HL-60 (cell line): ENCODE results near the gene PTPN7.

Experiments used
- DNase-seq, 2 experiments: peaks; one replicate each; pipeline ENCODE4 v3.0.0-alpha.2; 2010 to 2020; ENCODE audit warnings: low read depth in 1 of 2, low spot score in 1 of 2
- H3K27ac ChIP-seq: fragments of 250-450 bp; sonication (Bioruptor Pico); replicated peaks from 2 replicates; pipeline ENCODE4 v1.5.1; 2020; ENCODE audit warnings: mild to moderate bottlenecking, moderate library complexity
- H3K27me3 ChIP-seq: fragments of 250-450 bp; sonication (Bioruptor Pico); 2 replicates; pipeline ENCODE4 v1.5.1; 2021; ENCODE audit warnings: mild to moderate bottlenecking, moderate library complexity; ENCODE audit not compliant: insufficient read depth, poor library complexity, severe bottlenecking
- H3K4me3 ChIP-seq: replicated peaks from 2 replicates; pipeline ENCODE4 v1.5.1; 2011; ENCODE audit warnings: mild to moderate bottlenecking, control low read depth, low read length; ENCODE audit not compliant: insufficient read depth
- GABPA ChIP-seq: IDR thresholded peaks from 2 replicates; pipeline ENCODE4 v1.6.1; 2012; ENCODE audit warnings: low read depth
- POLR2AphosphoS5 ChIP-seq: IDR thresholded peaks from 2 replicates; pipeline ENCODE4 v1.6.1; 2012; ENCODE audit warnings: low read depth
- SPI1 ChIP-seq: IDR thresholded peaks from 2 replicates; pipeline ENCODE4 v1.6.1; 2012; ENCODE audit warnings: low read depth, mild to moderate bottlenecking, borderline replicate concordance
- TF ChIP-seq, protein P1 (sequence below): IDR thresholded peaks from one replicate; pipeline ENCODE4 v1.5.1; 2011; ENCODE audit warnings: low read length, control low read depth, inconsistent platforms; ENCODE audit not compliant: insufficient read depth
- TF ChIP-seq, protein P2 (sequence below): IDR thresholded peaks from 2 replicates; pipeline ENCODE4 v1.6.1; 2012; ENCODE audit warnings: low read depth; ENCODE audit not compliant: insufficient replicate concordance

The PTPN7 gene

GRCh38 chr1:202163281-202164270, 3.2 kb upstream of the PTPN7 start:
- DNase-seq: no peak
- Histone ChIP-seq H3K27ac (peak overlapping the region; percentile 97), H3K4me3 (no peak overlapping the region), H3K27me3 (no peaks in the 10 kb centered on the region)
- TF ChIP-seq, protein P1, sequence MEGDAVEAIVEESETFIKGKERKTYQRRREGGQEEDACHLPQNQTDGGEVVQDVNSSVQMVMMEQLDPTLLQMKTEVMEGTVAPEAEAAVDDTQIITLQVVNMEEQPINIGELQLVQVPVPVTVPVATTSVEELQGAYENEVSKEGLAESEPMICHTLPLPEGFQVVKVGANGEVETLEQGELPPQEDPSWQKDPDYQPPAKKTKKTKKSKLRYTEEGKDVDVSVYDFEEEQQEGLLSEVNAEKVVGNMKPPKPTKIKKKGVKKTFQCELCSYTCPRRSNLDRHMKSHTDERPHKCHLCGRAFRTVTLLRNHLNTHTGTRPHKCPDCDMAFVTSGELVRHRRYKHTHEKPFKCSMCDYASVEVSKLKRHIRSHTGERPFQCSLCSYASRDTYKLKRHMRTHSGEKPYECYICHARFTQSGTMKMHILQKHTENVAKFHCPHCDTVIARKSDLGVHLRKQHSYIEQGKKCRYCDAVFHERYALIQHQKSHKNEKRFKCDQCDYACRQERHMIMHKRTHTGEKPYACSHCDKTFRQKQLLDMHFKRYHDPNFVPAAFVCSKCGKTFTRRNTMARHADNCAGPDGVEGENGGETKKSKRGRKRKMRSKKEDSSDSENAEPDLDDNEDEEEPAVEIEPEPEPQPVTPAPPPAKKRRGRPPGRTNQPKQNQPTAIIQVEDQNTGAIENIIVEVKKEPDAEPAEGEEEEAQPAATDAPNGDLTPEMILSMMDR: no peak
- no peak for TF ChIP-seq SPI1
- TF ChIP-seq POLR2AphosphoS5: no peak
- TF ChIP-seq, protein P2, sequence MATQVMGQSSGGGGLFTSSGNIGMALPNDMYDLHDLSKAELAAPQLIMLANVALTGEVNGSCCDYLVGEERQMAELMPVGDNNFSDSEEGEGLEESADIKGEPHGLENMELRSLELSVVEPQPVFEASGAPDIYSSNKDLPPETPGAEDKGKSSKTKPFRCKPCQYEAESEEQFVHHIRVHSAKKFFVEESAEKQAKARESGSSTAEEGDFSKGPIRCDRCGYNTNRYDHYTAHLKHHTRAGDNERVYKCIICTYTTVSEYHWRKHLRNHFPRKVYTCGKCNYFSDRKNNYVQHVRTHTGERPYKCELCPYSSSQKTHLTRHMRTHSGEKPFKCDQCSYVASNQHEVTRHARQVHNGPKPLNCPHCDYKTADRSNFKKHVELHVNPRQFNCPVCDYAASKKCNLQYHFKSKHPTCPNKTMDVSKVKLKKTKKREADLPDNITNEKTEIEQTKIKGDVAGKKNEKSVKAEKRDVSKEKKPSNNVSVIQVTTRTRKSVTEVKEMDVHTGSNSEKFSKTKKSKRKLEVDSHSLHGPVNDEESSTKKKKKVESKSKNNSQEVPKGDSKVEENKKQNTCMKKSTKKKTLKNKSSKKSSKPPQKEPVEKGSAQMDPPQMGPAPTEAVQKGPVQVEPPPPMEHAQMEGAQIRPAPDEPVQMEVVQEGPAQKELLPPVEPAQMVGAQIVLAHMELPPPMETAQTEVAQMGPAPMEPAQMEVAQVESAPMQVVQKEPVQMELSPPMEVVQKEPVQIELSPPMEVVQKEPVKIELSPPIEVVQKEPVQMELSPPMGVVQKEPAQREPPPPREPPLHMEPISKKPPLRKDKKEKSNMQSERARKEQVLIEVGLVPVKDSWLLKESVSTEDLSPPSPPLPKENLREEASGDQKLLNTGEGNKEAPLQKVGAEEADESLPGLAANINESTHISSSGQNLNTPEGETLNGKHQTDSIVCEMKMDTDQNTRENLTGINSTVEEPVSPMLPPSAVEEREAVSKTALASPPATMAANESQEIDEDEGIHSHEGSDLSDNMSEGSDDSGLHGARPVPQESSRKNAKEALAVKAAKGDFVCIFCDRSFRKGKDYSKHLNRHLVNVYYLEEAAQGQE: no peak
- no peak for TF ChIP-seq GABPA

GRCh38 chr1:202162418-202163280, 2.2 kb upstream of the PTPN7 start:
- DNase-seq: peak; percentile 61 to 79

GRCh38 chr1:202162047-202162417, 1.6 kb upstream of the PTPN7 start:
- H3K27ac ChIP-seq: peak overlapping the region; percentile 97
- peak overlapping the region; percentile 56 for H3K4me3 ChIP-seq
- H3K27me3 ChIP-seq: no peaks in the 10 kb centered on the region
- DNase-seq: peak; percentile 82 to 97
- TF ChIP-seq GABPA: no peak
- TF ChIP-seq, protein P1: no peak
- TF ChIP-seq, protein P2: no peak
- TF ChIP-seq SPI1: peak; percentile 47; the same call in 1 of the 2 replicates
- peak; percentile 70 for TF ChIP-seq POLR2AphosphoS5

More at GRCh38 chr1:202162418-202163280, 2.2 kb upstream of the PTPN7 start:
- H3K27me3 ChIP-seq: no peaks in the 10 kb centered on the region
- H3K27ac ChIP-seq: peak overlapping the region; percentile 97
- peak overlapping the region; percentile 56; the same call in 1 of the 2 replicates for H3K4me3 ChIP-seq
- TF ChIP-seq SPI1 (peak; percentile 33; the same call in 1 of the 2 replicates), POLR2AphosphoS5 (no peak)
- TF ChIP-seq, protein P2: no peak
